22Rv1 (cell line): ENCODE results near the gene HOXB1.

ENCODE experiments used
- H3K27ac ChIP-seq: fragments of 450-650 bp; 2 replicates; pipeline ENCODE4 v1.5.1; 2017
- ZFX ChIP-seq: fragments of 450-650 bp; IDR thresholded peaks from 2 replicates; pipeline ENCODE4 v1.6.1; 2017; ENCODE audit warnings: antibody characterized with exemption, borderline replicate concordance
- TF ChIP-seq, protein P1 (sequence below): fragments of 450-650 bp; IDR thresholded peaks from 2 replicates; pipeline ENCODE4 v1.5.1; 2017; ENCODE audit warnings: mild to moderate bottlenecking

The HOXB1 gene

DNA sequence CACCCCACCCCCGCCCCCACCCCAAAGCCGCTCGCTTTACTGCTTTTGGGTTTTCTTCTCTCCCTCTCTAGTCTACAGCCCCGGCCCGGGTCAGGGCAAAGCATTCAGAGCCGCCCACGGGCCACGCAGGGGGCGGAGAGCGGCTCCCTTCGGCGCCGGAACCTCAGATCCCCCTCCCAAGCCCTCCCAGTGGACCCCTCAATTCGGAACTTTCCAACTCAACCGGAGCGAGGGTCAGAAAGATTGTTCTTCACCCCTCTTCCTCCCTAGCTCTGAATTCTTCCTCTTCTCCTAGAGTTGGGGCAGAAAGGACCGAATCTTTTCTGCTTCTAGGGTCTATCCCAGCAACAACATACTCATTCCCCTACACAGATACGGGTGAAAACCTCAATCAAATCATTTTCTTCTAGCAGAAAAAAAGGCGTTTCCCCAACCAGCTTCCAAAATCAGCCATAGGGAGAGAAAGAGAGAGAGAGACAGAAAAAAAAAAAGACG is 13.1 kb upstream of the HOXB1 start:
- no peak for TF ChIP-seq ZFX
- TF ChIP-seq, protein P1, sequence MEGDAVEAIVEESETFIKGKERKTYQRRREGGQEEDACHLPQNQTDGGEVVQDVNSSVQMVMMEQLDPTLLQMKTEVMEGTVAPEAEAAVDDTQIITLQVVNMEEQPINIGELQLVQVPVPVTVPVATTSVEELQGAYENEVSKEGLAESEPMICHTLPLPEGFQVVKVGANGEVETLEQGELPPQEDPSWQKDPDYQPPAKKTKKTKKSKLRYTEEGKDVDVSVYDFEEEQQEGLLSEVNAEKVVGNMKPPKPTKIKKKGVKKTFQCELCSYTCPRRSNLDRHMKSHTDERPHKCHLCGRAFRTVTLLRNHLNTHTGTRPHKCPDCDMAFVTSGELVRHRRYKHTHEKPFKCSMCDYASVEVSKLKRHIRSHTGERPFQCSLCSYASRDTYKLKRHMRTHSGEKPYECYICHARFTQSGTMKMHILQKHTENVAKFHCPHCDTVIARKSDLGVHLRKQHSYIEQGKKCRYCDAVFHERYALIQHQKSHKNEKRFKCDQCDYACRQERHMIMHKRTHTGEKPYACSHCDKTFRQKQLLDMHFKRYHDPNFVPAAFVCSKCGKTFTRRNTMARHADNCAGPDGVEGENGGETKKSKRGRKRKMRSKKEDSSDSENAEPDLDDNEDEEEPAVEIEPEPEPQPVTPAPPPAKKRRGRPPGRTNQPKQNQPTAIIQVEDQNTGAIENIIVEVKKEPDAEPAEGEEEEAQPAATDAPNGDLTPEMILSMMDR = no peak
- H3K27ac ChIP-seq = no peak overlapping the region

DNA sequence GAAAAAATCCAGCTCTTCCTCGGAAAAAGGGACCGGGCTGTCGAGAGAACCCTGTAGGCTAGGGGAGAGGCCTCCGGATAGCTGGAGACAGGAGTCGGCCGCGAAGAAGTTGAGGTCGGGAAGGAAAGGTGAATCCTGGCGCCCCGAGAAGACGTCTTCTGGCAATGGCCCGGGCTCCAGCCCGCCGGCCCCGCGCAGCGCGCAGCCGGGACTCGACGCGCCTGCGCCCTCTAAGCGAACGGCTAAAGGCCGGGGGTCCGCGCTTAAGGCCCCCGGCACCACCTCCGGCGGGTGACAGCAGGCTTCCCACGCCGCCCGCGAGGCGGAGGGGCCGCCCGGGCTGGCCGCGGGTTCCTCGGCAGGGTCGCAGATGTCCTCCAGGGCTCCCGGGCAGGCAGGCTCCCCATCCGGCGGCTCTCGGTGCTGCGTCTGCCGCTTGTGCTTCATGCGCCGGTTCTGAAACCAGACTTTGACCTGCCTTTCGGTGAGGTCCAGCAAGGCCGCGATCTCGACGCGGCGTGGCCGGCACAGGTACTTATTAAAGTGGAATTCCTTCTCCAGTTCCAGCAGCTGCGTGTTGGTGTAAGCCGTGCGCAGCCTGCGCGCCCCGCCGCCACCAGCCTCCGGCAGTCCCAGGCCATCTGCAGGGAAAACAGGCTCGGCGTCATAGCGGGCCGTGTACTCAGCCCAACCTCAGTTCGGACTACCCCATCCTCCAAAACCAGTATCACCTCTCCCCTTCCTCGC is 12.5 kb upstream of the HOXB1 start:
- TF ChIP-seq, protein P1 = peak; percentile 38
- no peak for TF ChIP-seq ZFX
- H3K27ac ChIP-seq = no peak overlapping the region

DNA sequence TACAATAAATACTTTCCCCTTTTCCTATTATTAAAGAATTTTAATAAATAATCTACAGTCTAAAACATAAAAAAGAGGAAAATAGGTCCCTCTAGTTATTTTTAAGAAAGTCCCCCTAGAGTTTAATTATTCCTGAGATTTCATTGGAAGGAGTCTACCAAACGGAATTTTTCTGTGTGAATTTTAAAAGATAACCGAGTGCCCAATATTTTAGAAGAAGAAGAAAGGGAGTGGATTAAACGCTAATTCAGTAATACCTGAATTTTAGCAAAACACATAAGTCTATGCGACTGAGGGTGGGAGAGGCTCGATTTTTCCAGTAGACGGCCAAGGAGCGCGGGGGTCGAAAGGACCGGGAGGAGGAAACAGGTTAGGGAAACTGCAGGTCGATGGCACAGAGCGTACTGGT is 11.9 kb upstream of the HOXB1 start:
- no peak for TF ChIP-seq ZFX
- H3K27ac ChIP-seq = no peak overlapping the region

DNA sequence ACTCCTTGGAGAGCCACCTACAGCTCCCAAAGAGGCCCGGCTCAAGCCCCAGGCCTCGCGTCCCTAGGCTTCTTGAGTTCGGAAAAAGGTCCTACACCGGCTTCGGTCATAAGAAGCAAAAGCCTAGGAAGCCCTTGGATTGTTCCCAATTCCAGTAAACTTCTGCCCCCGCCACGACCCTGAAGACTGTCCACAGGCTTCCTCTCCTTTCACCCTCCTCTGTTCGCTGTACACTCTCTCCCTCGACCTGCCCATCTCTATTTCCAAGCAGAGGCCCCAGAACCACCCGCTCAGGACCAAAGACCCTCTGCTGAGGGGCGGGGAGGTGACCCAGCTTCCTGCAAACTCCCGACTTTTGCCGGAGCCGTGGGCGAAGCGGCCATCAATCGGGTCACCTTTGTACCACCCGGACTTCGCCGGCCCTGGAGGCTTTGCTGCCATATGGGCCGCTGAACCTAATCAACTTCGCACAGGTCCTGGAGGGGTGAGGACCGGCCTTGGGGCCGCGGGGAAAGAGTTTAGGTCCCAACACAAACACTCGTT is 11.4 kb upstream of the HOXB1 start:
- H3K27ac ChIP-seq = no peak overlapping the region
- TF ChIP-seq, protein P1 = no peak
- TF ChIP-seq ZFX = no peak

DNA sequence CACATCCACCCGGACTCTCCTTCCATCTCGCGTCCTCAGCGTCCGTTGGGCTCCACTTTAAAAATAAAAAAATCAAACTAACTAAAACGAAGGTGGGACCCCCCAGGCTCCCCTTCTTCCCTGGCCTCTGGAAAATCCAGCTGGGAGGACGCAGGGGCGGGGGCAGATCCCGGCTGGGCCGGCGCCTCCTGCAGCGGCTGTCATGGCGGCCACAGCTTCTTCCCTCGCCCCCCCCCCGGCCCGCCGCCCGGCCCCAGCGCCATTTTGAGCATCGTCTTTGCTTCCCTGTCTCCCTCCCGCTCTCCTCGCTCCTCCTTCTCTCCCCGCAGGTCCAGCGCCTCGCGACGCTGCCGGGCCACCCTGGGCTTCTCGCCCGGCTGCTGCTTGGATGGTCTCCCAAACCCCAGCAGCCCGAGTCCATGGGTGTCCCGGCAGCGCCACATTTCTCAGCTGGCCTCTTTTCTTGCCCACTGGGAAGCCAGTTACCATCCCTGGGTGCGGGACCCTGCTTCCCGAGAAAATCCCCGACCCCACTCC is 10.8 kb upstream of the HOXB1 start:
- TF ChIP-seq ZFX = no peak
- TF ChIP-seq, protein P1 = no peak
- no peak overlapping the region for H3K27ac ChIP-seq

DNA sequence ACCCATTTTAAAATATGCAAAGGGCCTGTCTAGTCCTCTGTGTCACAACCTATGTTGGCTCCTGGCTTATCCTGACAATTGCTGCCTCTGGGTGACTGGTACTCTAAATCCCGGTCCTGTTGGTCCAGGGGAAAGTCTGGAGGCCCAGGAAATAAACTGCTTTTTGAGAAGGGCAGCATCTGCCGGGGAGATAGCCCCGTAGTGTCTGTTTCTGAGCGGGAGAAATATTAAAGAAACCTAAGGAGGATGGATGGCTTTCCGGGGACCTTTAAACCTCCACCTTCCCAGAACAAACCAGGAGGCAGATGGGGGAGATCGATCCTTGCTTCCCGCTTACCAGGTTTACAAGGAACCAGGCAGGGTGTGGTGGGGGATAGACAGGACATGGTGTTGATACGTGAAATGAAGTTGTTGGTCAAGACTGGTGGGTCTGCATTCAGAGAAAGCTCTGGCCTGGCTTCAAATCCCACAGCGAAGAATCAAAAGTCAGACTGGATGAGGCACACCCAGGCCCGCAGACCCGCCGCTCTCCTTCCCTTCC is 10.3 kb upstream of the HOXB1 start:
- TF ChIP-seq, protein P1 = no peak
- no peak for TF ChIP-seq ZFX
- no peak overlapping the region for H3K27ac ChIP-seq

DNA sequence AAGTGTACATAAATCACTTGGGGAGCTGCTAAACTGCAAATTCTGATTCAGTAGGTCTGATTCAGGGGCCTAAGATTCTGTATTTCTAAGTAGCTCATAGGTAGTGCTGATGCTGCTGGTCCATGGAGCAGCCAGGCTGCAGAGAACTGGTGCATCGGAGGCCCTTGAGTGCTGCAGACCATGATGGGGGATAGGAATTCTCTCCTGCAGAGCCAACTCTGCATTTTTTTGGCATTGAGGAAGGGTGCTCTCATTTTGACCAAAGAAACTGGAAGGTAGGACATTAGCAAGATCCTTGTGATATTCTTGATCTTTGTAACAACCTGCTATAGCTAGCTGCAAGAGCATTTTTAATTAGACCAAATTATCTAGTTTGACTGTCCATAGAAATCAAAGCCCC is 9.4 kb upstream of the HOXB1 start:
- no peak overlapping the region for H3K27ac ChIP-seq
- TF ChIP-seq, protein P1 = no peak
- TF ChIP-seq ZFX = no peak
